NCI-H82 (cell line): ENCODE measurements around the gene ZNF614.
"Not testable (repeated sequence)": the region's sequence is repeated elsewhere in the genome, so short reads cannot be mapped to it uniquely, and the experiment has no call there.

Source experiments
- DNase-seq: peaks from one replicate; lab custom pipeline; 2025; lab: John Stamatoyannopoulos, UW

The ZNF614 gene

GRCh38 chr19:51986309-51987291 is 41.6 kb downstream of the ZNF614 start, which contains the start of gene ZNF350:
TSS of gene ZNF350 (minus strand) at chr19:51986840. CDS start at chr19:51974360, 12,480 bp downstream.
- DNase-seq = peak; percentile 95

GRCh38 chr19:51983361-51983760 is 44.8 kb downstream of the ZNF614 start:
- DNase-seq = no peak

- not testable (repeated sequence) for DNase-seq
These were observed 47.3 kb downstream of the ZNF614 start for GRCh38 chr19:51980926-51981325.

- DNase-seq = no peak
These were observed 48.0 kb downstream of the ZNF614 start for GRCh38 chr19:51980116-51980736.

GRCh38 chr19:51978882-51979281 is 49.3 kb downstream of the ZNF614 start:
- DNase-seq = no peak

- DNase-seq = no peak
These were observed 50.8 kb downstream of the ZNF614 start for GRCh38 chr19:51977346-51977745.

GRCh38 chr19:51976852-51977251 is 51.3 kb downstream of the ZNF614 start:
- DNase-seq = no peak

- DNase-seq = not testable (repeated sequence)
These were observed 52.4 kb downstream of the ZNF614 start for GRCh38 chr19:51975787-51976186.

GRCh38 chr19:51971624-51972023 is 56.6 kb downstream of the ZNF614 start:
- DNase-seq = peak; percentile 0

GRCh38 chr19:51970718-51971117 is 57.5 kb downstream of the ZNF614 start:
- no peak for DNase-seq

- no peak for DNase-seq
These were observed 62.6 kb downstream of the ZNF614 start for GRCh38 chr19:51965583-51965982.
